Keratinocyte (primary cell): ENCODE measurements around the gene KRT27. TPM values are rescaled to one million over a fixed set of nuclear protein-coding genes. Genes with fewer than 3 reads are reported as not detected.

Source experiments
- DNase-seq: peaks from one replicate; pipeline ENCODE4 v3.0.0-alpha.2; 2011; ENCODE audit warnings: low read depth, missing footprints, low spot score
- FAIRE-seq: peaks from 2 replicates; lab custom pipeline; 2011; peaks lifted over from hg19 to GRCh38; lab: Jason Lieb, UNC
- H2AFZ ChIP-seq: 2 replicates; pipeline ENCODE4 v1.6.0; 2012; ENCODE audit warnings: low read length, control low read depth, inconsistent platforms; ENCODE audit not compliant: control insufficient read depth
- H3K27ac ChIP-seq: 2 replicates; pipeline ENCODE4 v1.5.1; 2011; ENCODE audit warnings: low read length; ENCODE audit not compliant: control insufficient read depth, insufficient read depth
- H3K27me3 ChIP-seq: 3 replicates; pipeline ENCODE4 v1.6.0; 2011; ENCODE audit warnings: low read length; ENCODE audit not compliant: control insufficient read depth, insufficient read depth; ENCODE audit errors: extremely low read depth
- H3K36me3 ChIP-seq, 2 experiments: 2 replicates in 1 of 2; 3 replicates in 1 of 2; pipeline ENCODE4 v1.5.1; 2011; ENCODE audit warnings: low read length in 2 of 2, mild to moderate bottlenecking in 1 of 2; ENCODE audit not compliant: control insufficient read depth in 2 of 2, insufficient read depth in 2 of 2; ENCODE audit errors: extremely low read depth in 1 of 2
- H3K4me1 ChIP-seq: 3 replicates; pipeline ENCODE4 v1.5.1; 2011; ENCODE audit warnings: low read length; ENCODE audit not compliant: control insufficient read depth, insufficient read depth; ENCODE audit errors: extremely low read depth
- H3K4me2 ChIP-seq: 3 replicates; pipeline ENCODE4 v1.6.0; 2011; ENCODE audit warnings: low read depth, low read length; ENCODE audit not compliant: control insufficient read depth, insufficient read depth; ENCODE audit errors: extremely low read depth
- H3K4me3 ChIP-seq, 3 experiments: fragments of 200-600 bp in 1 of 3; sonication (generic) in 1 of 3; 2 replicates in 2 of 3; 3 replicates in 1 of 3; pipeline ENCODE4 v1.5.1; 2011 to 2016; ENCODE audit warnings: low read length in 3 of 3, mild to moderate bottlenecking in 3 of 3, control low read depth in 2 of 3, inconsistent platforms in 1 of 3, low read depth in 1 of 3, mixed read lengths in 1 of 3, mixed run types in 1 of 3, moderate library complexity in 1 of 3; ENCODE audit not compliant: control insufficient read depth in 2 of 3, insufficient read depth in 2 of 3; ENCODE audit errors: extremely low read depth in 1 of 3
- H3K79me2 ChIP-seq: 2 replicates; pipeline ENCODE4 v1.6.0; 2012; ENCODE audit warnings: low read length; ENCODE audit not compliant: control insufficient read depth, insufficient read depth
- H3K9ac ChIP-seq: 3 replicates; pipeline ENCODE4 v1.6.0; 2011; ENCODE audit warnings: low read length; ENCODE audit not compliant: control insufficient read depth, insufficient read depth; ENCODE audit errors: extremely low read depth
- H3K9me1 ChIP-seq: 3 replicates; pipeline ENCODE4 v1.6.0; 2011; ENCODE audit warnings: low read length; ENCODE audit not compliant: control insufficient read depth, insufficient read depth; ENCODE audit errors: extremely low read depth
- H3K9me3 ChIP-seq: 2 replicates; pipeline ENCODE4 v1.5.1; 2012; ENCODE audit warnings: low read depth, low read length; ENCODE audit not compliant: control insufficient read depth
- H4K20me1 ChIP-seq: 3 replicates; pipeline ENCODE4 v1.6.0; 2011; ENCODE audit warnings: low read length; ENCODE audit not compliant: control insufficient read depth, insufficient read depth; ENCODE audit errors: extremely low read depth
- EZH2 ChIP-seq: IDR thresholded peaks from one replicate; pipeline ENCODE4 v1.6.1; 2012; ENCODE audit warnings: inconsistent platforms, mild to moderate bottlenecking, low read length, moderate library complexity
- dilution Hi-C: fragments of 300-500 bp; cut with MboI; formaldehyde crosslinking; loops from one replicate; pipeline ENCODE4 v1.7.0; 2020; ENCODE audit warnings: low sequenced_read_pairs; ENCODE audit not compliant: extremely low pct_ligation_motif_present
- polyA plus RNA-seq, 5 experiments: library from polyadenylated mRNA; depleted of rRNA in 3 of 5; stranded (reverse) in 3 of 5; stranded (forward) in 1 of 5; unstranded in 1 of 5; fragments of >200 nt; gene quantifications; 1 replicate in 1 of 5; 2 replicates in 3 of 5; 3 replicates in 1 of 5; pipeline versions ENCODE4 v1.2.1 to v1.2.3, GENCODE V29; 2011 to 2012; ENCODE audit warnings: missing spikeins in 2 of 5, low read depth in 1 of 5, low replicate concordance in 1 of 5
- TF ChIP-seq, protein P1 (sequence below), 3 experiments: IDR thresholded peaks in 1 of 3; conservative IDR thresholded peaks in 1 of 3; optimal IDR thresholded peaks in 1 of 3; 2 replicates in 2 of 3; 3 replicates in 1 of 3; pipeline versions ENCODE3 to v1.5.1; 2011; ENCODE audit warnings: low read length in 3 of 3, mild to moderate bottlenecking in 3 of 3, moderate library complexity in 2 of 3, control low read depth in 1 of 3, inconsistent platforms in 1 of 3; ENCODE audit not compliant: insufficient read depth in 2 of 3; ENCODE audit errors: extremely low read depth in 1 of 3

Gene KRT27
- polyA plus RNA-seq, 1 donor (not counting 4 experiments of a cell fraction or from before 2014, with no cell fraction given): not detected

DNA sequence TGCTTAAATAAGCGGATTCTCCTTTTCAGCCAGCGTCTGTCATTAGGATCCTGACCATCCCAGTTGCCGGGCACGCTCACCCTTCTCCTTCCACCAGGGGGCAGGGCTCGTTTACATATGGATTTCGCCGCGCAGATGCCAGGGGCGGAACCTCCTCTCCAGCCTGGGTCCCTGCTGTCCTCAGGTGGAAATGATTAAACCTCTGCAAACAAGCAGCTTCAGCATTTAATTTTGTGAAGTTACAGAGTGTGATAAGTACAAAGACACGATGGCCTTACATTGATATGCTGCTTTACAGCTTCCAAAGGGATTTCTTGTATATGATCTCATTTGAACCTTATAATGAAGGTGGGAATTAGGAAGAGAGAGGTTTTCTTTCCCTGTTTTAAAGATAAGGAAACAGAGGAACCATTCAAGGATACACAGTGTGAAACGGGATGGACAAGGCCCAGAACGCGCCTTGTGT is 21.3 kb upstream of the KRT27 start:
- dilution Hi-C loops: no loop called here
- Histone ChIP-seq H3K79me2 (no peaks in the 10 kb centered on the region), H4K20me1 (no peaks in the 10 kb centered on the region), H3K9me3 (no peaks in the 10 kb centered on the region), H3K9ac (no peak overlapping the region), H3K4me1 (no peaks in the 10 kb centered on the region), H2AFZ (no peak overlapping the region), H3K36me3 (no peaks in the 10 kb centered on the region), H3K27ac (no peak overlapping the region), H3K4me3 (no peak overlapping the region), H3K27me3 (peaks cover 5% of the 10 kb centered on the region), H3K9me1 (no peaks in the 10 kb centered on the region), H3K4me2 (no peak overlapping the region)
- no peak for TF ChIP-seq EZH2
- TF ChIP-seq, protein P1, sequence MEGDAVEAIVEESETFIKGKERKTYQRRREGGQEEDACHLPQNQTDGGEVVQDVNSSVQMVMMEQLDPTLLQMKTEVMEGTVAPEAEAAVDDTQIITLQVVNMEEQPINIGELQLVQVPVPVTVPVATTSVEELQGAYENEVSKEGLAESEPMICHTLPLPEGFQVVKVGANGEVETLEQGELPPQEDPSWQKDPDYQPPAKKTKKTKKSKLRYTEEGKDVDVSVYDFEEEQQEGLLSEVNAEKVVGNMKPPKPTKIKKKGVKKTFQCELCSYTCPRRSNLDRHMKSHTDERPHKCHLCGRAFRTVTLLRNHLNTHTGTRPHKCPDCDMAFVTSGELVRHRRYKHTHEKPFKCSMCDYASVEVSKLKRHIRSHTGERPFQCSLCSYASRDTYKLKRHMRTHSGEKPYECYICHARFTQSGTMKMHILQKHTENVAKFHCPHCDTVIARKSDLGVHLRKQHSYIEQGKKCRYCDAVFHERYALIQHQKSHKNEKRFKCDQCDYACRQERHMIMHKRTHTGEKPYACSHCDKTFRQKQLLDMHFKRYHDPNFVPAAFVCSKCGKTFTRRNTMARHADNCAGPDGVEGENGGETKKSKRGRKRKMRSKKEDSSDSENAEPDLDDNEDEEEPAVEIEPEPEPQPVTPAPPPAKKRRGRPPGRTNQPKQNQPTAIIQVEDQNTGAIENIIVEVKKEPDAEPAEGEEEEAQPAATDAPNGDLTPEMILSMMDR (optimal IDR thresholded peaks at IDR 0.05 in 1 of 3, IDR thresholded peaks at IDR 0.05 in 1 of 3, conservative IDR thresholded peaks at IDR 0.05 in 1 of 3; ENCODE audit: extremely low read depth in 1 of 3, insufficient read depth in 2 of 3, low read length in 3 of 3): peak; percentile 84 to 97 (median 93)
- FAIRE-seq: peak; percentile 34
- peak; percentile 19 for DNase-seq

- peaks cover 12% of the 10 kb centered on the region for H3K27me3 ChIP-seq
- H3K9me1 ChIP-seq: no peaks in the 10 kb centered on the region
- H3K9ac ChIP-seq: no peak overlapping the region
- no peak overlapping the region for H3K27ac ChIP-seq
- no peak overlapping the region for H3K4me3 ChIP-seq
- no peaks in the 10 kb centered on the region for H4K20me1 ChIP-seq
- H3K9me3 ChIP-seq: no peaks in the 10 kb centered on the region
- H3K36me3 ChIP-seq: no peaks in the 10 kb centered on the region
- dilution Hi-C loops: no loop called here
- DNase-seq: no peak
- no peak overlapping the region for H3K4me2 ChIP-seq
- no peak for FAIRE-seq
- H2AFZ ChIP-seq: no peak overlapping the region
- H3K79me2 ChIP-seq: no peaks in the 10 kb centered on the region
- TF ChIP-seq EZH2: no peak
- TF ChIP-seq, protein P1 (optimal IDR thresholded peaks at IDR 0.05 in 1 of 3, IDR thresholded peaks at IDR 0.05 in 1 of 3, conservative IDR thresholded peaks at IDR 0.05 in 1 of 3; ENCODE audit: extremely low read depth in 1 of 3, insufficient read depth in 2 of 3, low read length in 3 of 3): no peak
- H3K4me1 ChIP-seq: no peaks in the 10 kb centered on the region
These were observed 18.8 kb upstream of the KRT27 start for GRCh38 chr17:40801157-40801556.
